OCI-LY3 (cell line): ENCODE results near the gene HIPK2.

Source experiments
- CTCF ChIP-seq: fragments of 200-600, 300-600 bp; sonication (generic); IDR thresholded peaks from 2 replicates; pipeline ENCODE4 v1.5.1; 2014; ENCODE audit warnings: antibody characterized with exemption, low read length, low read depth
- EZH2phosphoT487 ChIP-seq: fragments of 200-600 bp; shearing (Covaris generic); IDR thresholded peaks from 2 replicates; pipeline ENCODE4 v1.6.1; 2018; ENCODE audit warnings: antibody characterized with exemption, mixed run types, low read depth

GRCh38 chr7:139813151-139813550, 35.4 kb upstream of the HIPK2 start:
- no peak for TF ChIP-seq CTCF
- no peak for TF ChIP-seq EZH2phosphoT487
